Measurements from ENCODE around the gene STIP1.

- TF ChIP-seq CTCF (IDR thresholded peaks at IDR 0.05) (no peak), POLR2A (IDR thresholded peaks at IDR 0.05) (no peak), EP300 (IDR thresholded peaks at IDR 0.05) (no peak)
These were observed 6.9 kb upstream of the STIP1 start for GRCh38 chr11:64178951-64179639.

All from gastroesophageal sphincter (tissue), 3 donors.